Measurements from ENCODE around the gene MAD1L1. TPM values are rescaled to one million over a fixed set of nuclear protein-coding genes. Genes with fewer than 3 reads are reported as not detected.

MAD1L1 gene
- total RNA-seq, 4 donors from 2014 or later, result 60.3 to 149 (median 73.7) TPM

DNA sequence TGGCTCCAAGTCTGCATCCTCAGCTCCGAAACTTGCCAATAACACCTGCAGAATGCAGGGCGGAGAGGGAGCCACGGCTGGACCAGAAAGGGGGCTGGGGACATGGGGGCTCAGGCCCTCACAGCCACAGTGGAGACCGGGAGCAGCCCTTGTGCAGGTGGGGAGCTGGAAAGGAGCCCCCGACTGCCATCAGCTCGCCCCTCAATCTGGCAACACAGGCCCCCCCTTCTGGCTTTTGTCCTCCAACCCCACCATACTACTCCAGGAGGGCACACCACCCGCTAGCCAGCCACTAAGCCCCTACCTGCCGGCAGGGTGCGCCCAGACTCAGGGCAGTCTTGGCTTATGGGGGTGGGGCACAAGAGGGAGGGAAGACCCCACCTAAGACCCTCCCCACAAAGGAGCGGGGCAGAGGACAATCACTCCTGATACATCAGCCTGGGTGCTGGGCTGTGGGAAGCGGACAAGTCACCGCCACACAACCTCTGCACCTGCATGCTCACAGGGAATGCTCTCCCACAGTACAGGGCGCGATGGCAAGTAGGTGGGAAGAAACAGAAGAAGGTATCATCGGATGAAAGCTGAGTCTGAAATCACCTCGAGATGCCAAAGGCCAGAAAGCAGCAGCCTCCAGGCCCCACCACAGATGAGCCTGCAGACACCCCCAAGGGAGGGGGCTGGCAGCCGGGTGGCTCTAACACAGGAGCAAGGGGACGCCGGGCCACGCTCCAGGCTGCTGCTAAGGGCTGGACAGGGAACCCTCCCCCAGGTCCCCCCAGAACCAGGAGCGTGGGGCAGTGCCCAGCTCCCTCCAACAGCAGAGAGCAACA, 297.4 kb downstream of the MAD1L1 start:
- 92 to 98% methylated on average over 20 to 21 of the region's 21 CpGs for WGBS, 2 donors
- Histone ChIP-seq H3K27ac (no peak overlapping the region), H3K36me3 (peaks cover 0 to 18% (median 0%) of the 10 kb centered on the region in 3 donors), H3K9me3 (no peaks in the 10 kb centered on the region), H3K27me3 (no peaks in the 10 kb centered on the region), H3K4me1 (peaks cover 0 to 17% (median 8%) of the 10 kb centered on the region in 4 donors), H3K4me3 (no peak overlapping the region)
- TF ChIP-seq, protein P1, sequence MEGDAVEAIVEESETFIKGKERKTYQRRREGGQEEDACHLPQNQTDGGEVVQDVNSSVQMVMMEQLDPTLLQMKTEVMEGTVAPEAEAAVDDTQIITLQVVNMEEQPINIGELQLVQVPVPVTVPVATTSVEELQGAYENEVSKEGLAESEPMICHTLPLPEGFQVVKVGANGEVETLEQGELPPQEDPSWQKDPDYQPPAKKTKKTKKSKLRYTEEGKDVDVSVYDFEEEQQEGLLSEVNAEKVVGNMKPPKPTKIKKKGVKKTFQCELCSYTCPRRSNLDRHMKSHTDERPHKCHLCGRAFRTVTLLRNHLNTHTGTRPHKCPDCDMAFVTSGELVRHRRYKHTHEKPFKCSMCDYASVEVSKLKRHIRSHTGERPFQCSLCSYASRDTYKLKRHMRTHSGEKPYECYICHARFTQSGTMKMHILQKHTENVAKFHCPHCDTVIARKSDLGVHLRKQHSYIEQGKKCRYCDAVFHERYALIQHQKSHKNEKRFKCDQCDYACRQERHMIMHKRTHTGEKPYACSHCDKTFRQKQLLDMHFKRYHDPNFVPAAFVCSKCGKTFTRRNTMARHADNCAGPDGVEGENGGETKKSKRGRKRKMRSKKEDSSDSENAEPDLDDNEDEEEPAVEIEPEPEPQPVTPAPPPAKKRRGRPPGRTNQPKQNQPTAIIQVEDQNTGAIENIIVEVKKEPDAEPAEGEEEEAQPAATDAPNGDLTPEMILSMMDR (IDR thresholded peaks at IDR 0.05), result no peak
- TF ChIP-seq EP300 (IDR thresholded peaks at IDR 0.05) (no peak), POLR2A (IDR thresholded peaks at IDR 0.05) (no peak)
- DNase-seq (ENCODE audit: low spot score in 2 of 2), result no peak

DNA sequence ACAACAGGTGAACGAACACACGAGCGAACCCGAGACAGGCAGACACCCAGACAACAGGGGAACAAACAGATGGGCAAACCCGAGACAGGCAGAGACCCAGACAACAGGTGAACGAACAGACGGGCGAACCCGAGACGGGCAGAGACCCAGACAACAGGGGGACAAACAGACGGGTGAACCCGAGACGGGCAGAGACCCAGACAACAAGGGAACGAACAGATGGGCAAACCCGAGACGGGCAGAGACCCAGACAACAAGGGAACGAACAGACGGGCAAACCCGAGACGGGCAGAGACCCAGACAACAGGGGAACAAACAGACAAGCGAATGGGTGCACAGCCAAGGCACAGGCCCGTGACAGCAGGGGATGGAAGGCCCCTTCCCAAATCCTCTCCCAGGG, 298.0 kb downstream of the MAD1L1 start:
- WGBS, 2 donors, result 94 to 97% methylated on average over 22 of the region's 22 CpGs
- Histone ChIP-seq H3K27me3 (no peaks in the 10 kb centered on the region), H3K4me1 (peaks cover 0 to 10% (median 5%) of the 10 kb centered on the region in 4 donors), H3K9me3 (no peaks in the 10 kb centered on the region), H3K27ac (no peak overlapping the region), H3K36me3 (peaks cover 0 to 18% (median 0%) of the 10 kb centered on the region in 3 donors), H3K4me3 (no peak overlapping the region)
- TF ChIP-seq, protein P1 (IDR thresholded peaks at IDR 0.05), result no peak
- no peak for TF ChIP-seq EP300 (IDR thresholded peaks at IDR 0.05)
- TF ChIP-seq POLR2A (IDR thresholded peaks at IDR 0.05), result no peak
- DNase-seq (ENCODE audit: low spot score in 2 of 2), result no peak

DNA sequence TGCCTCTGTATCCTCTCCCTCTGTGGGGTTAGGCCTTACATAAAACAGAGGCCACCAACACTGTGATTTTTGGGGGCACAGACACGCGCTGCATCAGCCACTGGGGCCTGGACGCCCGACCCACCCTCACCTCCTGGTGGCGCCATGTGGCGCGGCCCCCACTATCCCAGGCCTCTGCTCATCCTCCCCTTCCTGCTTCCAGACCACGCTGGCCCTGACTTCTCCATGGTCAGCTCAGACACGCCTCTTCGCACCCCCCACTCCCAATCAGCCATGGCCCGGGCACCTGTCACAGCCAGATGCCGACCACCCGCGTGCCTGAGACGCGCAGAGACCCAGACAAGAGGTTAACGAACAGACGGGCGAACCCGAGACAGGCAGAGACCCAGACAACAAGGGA, 298.7 kb downstream of the MAD1L1 start:
- no peaks in the 10 kb centered on the region for H3K9me3 ChIP-seq

DNA sequence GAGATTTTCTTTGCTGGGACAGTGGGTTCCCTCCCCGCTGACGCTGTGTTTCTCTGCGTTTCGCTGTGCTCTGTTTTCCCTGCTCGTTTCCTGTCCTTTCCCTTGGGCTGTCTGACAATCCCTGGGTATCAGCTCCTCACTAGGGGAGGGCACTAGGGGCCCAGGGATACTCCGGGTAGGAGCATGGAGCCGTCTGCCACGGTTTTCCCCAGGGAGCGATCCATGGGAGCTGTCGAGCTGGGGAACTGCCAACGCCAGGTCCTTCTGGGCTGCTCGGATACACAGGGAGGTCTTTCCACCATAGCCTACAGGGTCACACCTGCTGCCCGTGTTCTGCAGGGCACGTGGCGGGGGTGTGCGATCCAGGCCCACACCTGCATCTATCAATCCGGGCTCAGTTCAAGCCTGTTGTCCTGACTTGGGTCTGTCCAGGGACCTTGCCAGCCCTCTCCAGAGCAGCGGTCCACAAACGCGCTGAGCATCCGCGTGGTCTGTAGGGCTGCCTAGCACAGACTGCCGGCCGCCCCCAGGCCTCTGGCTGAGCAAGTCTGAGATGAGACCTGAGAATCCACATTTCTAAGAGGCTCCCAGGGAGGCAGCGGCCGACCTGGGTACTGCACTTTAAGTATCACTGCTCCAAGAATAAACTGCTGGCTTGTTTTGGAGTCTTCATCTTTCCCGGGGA, 299.5 kb downstream of the MAD1L1 start:
- H3K36me3 ChIP-seq, result peaks cover 0 to 18% (median 0%) of the 10 kb centered on the region in 3 donors
- H3K27ac ChIP-seq, result no peak overlapping the region
- H3K4me3 ChIP-seq, result no peak overlapping the region
- H3K9me3 ChIP-seq, result no peaks in the 10 kb centered on the region
- no peaks in the 10 kb centered on the region for H3K27me3 ChIP-seq
- H3K4me1 ChIP-seq, result peaks cover 0 to 5% (median 0%) of the 10 kb centered on the region in 4 donors
- WGBS, 2 donors, result 82 to 84% methylated on average over 23 to 24 of the region's 27 CpGs
- no peak for DNase-seq (ENCODE audit: low spot score in 2 of 2)
- TF ChIP-seq, protein P1 (IDR thresholded peaks at IDR 0.05), result no peak
- TF ChIP-seq POLR2A (IDR thresholded peaks at IDR 0.05), result no peak
- TF ChIP-seq EP300 (IDR thresholded peaks at IDR 0.05), result no peak

More for the DNA sequence above, 298.7 kb downstream of the MAD1L1 start:
- TF ChIP-seq EP300 (IDR thresholded peaks at IDR 0.05) (no peak), POLR2A (IDR thresholded peaks at IDR 0.05) (no peak)
- TF ChIP-seq, protein P1 (IDR thresholded peaks at IDR 0.05), result no peak
- peaks cover 0 to 18% (median 0%) of the 10 kb centered on the region in 3 donors for H3K36me3 ChIP-seq
- no peak overlapping the region for H3K27ac ChIP-seq
- peaks cover 0 to 5% (median 0%) of the 10 kb centered on the region in 4 donors for H3K4me1 ChIP-seq
- H3K27me3 ChIP-seq, result no peaks in the 10 kb centered on the region
- no peak for DNase-seq (ENCODE audit: low spot score in 2 of 2)
- WGBS, 2 donors, result 93 to 97% methylated on average over 20 of the region's 20 CpGs
- H3K4me3 ChIP-seq, result no peak overlapping the region

DNA sequence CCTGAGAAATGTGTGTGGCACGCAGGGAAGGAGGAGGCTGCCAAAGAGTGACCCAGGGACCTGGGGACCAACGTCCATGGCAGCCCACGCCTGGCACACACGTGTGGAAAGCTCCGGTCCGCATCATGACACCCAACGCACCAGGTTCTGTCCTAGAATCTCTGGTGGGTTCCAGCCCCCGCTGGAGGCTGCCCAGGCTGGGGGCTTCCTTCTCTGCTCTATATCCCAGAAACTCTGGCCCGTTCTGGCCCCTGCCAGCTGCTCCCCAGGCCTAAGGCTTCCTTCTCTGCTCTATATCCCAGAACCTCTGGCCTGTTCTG, 300.8 kb downstream of the MAD1L1 start:
- no peak for DNase-seq (ENCODE audit: low spot score in 2 of 2)
- H3K27me3 ChIP-seq, result no peaks in the 10 kb centered on the region
- no peaks in the 10 kb centered on the region for H3K9me3 ChIP-seq
- H3K27ac ChIP-seq, result no peak overlapping the region
- no peak for TF ChIP-seq POLR2A (IDR thresholded peaks at IDR 0.05)
- TF ChIP-seq, protein P1 (IDR thresholded peaks at IDR 0.05), result no peak
- TF ChIP-seq EP300 (IDR thresholded peaks at IDR 0.05), result no peak
- peaks cover 0 to 18% (median 0%) of the 10 kb centered on the region in 3 donors for H3K36me3 ChIP-seq
- no peak overlapping the region for H3K4me3 ChIP-seq
- 94 to 96% methylated on average over 9 of the region's 9 CpGs for WGBS, 2 donors
- H3K4me1 ChIP-seq, result peaks cover 0 to 5% (median 0%) of the 10 kb centered on the region in 4 donors
